ENCODE results near the gene NRDE2.
"Not testable (repeated sequence)": the region's sequence is repeated elsewhere in the genome, so short reads cannot be mapped to it uniquely, and the experiment has no call there.

Gene NRDE2

GRCh38 chr14:90342327-90342726 lies 10.6 kb upstream of the NRDE2 start:
- no peak for DNase-seq

GRCh38 chr14:90341784-90342183 lies 10.0 kb upstream of the NRDE2 start:
- DNase-seq, result no peak

GRCh38 chr14:90341232-90341631 lies 9.5 kb upstream of the NRDE2 start:
- not testable (repeated sequence) for DNase-seq

GRCh38 chr14:90336985-90337384 lies 5.2 kb upstream of the NRDE2 start:
- DNase-seq, result no peak

GRCh38 chr14:90336401-90336800 lies 4.7 kb upstream of the NRDE2 start:
- no peak for DNase-seq

- no peak for DNase-seq
These were observed 487 bp upstream of the NRDE2 start for GRCh38 chr14:90332271-90332584.

GRCh38 chr14:90330203-90331196 lies 1.2 kb downstream of the NRDE2 start:
- no peak for DNase-seq

- no peak for DNase-seq
These were observed 9.8 kb downstream of the NRDE2 start for GRCh38 chr14:90321891-90322290.

- no peak for DNase-seq
These were observed 11.9 kb downstream of the NRDE2 start for GRCh38 chr14:90319634-90320541.

- no peak for DNase-seq
These were observed 12.6 kb downstream of the NRDE2 start for GRCh38 chr14:90319173-90319572.

- DNase-seq, result no peak
These were observed 13.7 kb downstream of the NRDE2 start for GRCh38 chr14:90318016-90318415.

- no peak for DNase-seq
These were observed 14.5 kb downstream of the NRDE2 start for GRCh38 chr14:90317286-90317685.

- DNase-seq, result no peak
These were observed 23.2 kb downstream of the NRDE2 start for GRCh38 chr14:90308561-90308960.

- no peak for DNase-seq
These were observed 26.6 kb downstream of the NRDE2 start for GRCh38 chr14:90305176-90305601.

- DNase-seq, result no peak
These were observed 27.2 kb downstream of the NRDE2 start for GRCh38 chr14:90304502-90304901.

- DNase-seq, result no peak
These were observed 28.3 kb downstream of the NRDE2 start for GRCh38 chr14:90303473-90303872.

- no peak for DNase-seq
These were observed 29.0 kb downstream of the NRDE2 start for GRCh38 chr14:90302529-90303303.

- no peak for DNase-seq
These were observed 30.1 kb downstream of the NRDE2 start for GRCh38 chr14:90301668-90302090.

- no peak for DNase-seq
These were observed 30.6 kb downstream of the NRDE2 start for GRCh38 chr14:90301122-90301521.

GRCh38 chr14:90300611-90301047 lies 31.1 kb downstream of the NRDE2 start:
- DNase-seq, result no peak

- DNase-seq, result no peak
These were observed 32.3 kb downstream of the NRDE2 start for GRCh38 chr14:90299408-90299807.

GRCh38 chr14:90297876-90298629 lies 33.7 kb downstream of the NRDE2 start:
- DNase-seq, result no peak

Measured in NCI-H1048 (cell line).